IPS-NIHi11 (cell line): Measurements from ENCODE around the gene XIRP2.
A peak's percentile ranks its signal among the peaks of the same experiment; 100 is the strongest.
"Not testable (repeated sequence)": the region's sequence is repeated elsewhere in the genome, so short reads cannot be mapped to it uniquely, and the experiment has no call there.

Experiments
- DNase-seq: peaks from one replicate; pipeline ENCODE4 v3.0.0; 2012; ENCODE audit warnings: mixed read lengths, low spot score

XIRP2 gene

DNA sequence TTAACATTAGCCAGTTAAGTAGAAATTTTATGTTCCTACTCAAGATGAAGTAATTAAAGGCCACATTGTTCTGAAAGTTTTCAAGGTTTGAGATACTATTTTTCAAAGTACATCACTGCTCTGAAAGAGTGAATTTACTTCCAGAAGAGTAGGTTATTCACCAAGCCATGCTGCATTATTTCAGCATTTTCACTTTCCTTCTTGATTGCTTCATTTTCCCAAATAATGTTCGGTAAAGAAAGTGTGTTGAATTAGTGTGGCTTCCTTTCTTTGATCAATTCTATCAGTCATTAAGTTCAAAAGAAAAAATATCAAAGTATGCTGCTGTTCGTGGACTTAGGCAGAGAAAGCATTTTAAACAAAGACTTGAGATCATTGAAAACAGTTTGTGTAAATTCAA is 310.3 kb downstream of the XIRP2 start:
- no peak for DNase-seq

DNA sequence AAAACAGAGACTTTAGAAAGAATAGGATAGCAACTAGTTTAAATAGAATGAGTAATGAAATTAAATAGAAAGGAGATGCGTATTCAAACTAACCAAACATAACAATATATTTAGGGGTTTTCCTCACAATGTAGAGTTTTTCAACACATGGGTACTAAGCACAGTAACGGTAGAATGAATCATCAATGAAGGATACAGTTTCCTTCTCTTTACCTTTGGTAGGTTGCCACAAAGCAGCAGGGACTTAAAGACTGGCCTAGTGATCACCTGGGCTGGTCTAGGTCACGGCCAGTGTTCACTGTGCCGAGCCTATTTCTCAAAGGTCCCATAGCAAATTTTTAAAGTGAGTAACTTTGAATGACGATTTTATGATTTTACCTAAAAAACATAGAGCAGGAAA is 311.7 kb downstream of the XIRP2 start:
- DNase-seq, result no peak

DNA sequence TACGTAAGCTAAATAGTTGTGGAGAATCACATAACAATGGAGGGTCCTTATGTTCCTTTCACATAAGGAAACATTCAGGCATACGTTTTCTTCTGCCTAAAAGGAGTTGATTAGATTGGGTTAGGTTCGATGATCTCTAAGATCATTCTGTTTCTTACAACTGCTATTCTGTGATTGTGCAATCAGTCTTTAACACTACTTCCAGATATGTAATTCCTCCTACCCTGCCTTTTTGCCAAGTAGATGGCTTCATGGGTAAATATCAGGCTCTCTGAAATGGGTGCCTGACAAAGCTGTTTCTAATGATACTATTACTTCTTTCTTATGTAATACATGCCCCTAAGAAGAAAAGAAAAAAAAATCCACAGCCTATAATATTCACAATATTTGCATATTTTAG is 321.5 kb downstream of the XIRP2 start:
- no peak for DNase-seq

DNA sequence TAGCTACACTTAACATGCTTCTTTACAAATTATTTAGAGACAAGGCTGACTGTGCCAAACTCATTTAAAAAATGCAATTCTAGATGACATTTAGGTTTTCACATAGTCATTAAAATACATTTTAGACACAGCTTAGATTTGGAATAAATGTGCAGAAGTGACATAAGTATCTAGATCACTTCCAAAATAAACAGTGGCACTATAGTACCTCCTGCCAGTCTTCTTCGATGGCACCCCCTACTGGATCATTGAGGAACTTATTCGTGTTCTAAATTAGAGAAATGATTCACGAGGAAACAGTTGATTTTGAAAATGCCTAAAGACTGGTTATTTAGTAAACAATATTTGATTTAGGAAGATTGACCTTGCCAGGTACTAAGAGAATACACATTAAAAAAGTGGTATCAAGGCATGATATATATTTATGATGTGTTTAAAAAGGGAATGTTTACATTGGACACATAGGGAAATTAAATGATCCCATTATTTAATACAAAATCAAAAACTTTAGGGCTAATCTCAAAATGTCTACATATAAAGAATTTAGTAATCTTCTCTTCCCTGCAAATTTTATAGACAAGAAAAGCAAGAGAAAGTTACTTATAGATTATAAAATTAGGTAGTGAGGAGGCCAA is 323.9 kb downstream of the XIRP2 start:
- DNase-seq, result peak; percentile 50

DNA sequence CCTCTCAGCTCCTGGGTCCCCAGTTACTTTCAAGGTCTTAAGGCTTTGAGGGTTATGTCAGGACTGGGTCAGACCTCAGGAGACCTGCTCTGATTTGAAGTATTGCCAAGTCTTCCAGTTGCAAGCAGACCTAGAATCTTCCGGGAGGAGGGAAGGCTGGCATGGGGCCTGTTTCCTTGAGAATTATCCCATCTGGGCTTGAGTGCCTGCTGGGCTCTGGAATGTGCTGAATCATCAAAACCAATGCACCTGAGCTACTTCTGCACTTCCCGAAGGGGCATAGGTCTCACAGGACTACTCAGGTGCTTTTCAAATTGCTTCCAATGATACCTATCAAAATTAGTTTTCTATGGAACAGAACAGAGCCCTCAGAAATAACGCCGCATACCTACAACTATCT is 327.3 kb downstream of the XIRP2 start:
- DNase-seq, result peak; percentile 21

DNA sequence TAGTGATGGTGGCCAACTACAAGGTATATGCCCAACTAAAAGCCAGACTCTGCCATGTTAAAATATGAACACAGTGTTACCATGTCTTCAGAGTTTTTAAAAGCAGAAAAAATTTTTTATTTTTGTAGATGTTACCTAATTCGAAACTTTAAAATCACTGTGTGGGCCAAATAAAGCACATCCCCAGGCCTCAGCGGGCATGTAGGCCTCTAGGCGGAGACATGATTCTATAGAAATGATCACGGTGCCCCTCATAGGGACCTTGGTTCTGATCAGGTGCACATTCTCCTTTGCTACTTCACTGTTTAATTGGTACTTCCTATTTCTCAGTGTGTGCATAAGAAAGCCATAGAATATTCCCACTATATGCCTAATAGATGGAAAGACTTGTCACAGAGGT is 349.2 kb downstream of the XIRP2 start:
- peak; percentile 17 for DNase-seq

DNA sequence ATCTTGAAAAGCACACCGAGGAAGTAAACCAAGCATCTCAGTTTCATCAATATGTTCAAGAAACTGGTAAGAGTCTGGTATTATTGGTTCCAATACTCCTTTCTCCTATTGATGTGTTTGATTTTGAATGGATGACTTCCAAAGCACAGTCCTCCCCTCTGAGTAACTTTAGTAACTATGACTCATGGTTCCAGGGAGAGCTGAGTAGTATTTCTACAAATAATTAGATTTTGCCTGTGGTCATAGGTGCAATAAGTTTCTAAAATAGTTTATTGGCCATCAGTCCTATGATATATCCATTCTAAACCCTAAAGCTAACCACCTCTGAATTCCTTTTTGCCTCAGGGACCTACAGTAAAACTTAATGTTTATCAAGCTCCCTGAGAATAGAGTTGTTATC is 352.4 kb downstream of the XIRP2 start:
- no peak for DNase-seq

DNA sequence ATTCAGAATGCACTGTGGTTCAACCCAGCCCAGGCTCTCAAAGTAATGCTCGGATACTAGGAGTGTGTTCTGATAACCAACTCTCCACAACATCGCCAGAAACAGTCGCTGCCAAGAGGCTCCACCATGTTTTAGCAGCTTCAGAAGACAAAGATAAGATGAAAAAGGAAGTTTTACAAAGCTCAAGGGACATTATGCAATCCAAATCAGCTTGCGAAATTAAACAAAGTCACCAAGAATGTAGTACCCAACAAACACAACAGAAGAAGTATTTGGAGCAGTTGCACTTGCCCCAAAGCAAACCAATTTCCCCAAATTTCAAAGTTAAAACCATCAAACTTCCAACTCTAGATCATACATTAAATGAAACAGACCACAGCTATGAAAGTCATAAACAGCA is 360.9 kb downstream of the XIRP2 start:
- DNase-seq, result no peak

DNA sequence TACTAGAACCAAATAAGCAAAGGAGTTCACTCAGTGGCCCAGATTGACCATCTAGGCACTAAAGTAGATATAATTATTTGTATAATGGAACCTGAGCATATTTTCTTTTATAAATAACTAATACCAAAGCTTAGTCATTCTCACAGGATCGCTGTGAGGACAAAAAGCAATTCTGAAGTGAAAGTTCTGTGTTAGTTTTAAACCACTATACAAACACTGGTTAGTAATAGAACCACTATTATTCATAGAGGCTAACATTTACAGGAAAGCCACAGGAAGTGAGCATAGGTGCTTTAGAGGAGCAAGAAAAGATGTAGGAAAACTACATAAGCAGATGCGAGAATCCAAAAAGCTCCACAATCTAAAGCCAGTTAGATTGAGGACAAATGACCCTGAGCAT is 364.7 kb downstream of the XIRP2 start:
- DNase-seq, result no peak

DNA sequence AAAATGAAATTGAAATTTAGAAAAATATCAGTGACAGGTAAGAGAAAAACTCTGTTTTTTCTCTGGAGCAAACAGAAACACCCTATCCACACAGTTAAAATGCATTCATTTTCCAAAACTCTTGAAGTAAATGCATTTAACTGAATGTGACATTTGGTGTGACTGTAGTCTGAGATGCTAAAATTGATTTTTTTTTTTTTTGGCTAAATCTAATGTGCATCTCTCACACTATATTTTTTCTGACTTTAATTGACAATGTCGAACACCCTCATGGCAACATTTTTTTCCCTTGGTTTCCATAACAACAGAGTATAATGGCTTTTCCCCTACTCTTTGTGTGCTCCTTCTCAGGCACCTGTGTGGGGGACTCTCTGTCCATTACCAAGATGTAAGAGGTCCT is 366.4 kb downstream of the XIRP2 start:
- no peak for DNase-seq

DNA sequence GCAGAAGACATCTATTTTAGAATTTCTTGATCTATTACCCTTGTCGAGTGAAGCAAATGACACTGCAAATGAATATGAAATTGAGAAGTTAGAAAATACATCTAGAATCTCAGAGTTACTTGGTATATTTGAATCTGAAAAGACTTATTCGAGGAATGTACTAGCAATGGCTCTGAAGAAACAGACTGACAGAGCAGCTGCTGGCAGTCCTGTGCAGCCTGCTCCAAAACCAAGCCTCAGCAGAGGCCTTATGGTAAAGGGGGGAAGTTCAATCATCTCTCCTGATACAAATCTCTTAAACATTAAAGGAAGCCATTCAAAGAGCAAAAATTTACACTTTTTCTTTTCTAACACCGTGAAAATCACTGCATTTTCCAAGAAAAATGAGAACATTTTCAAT is 370.4 kb downstream of the XIRP2 start:
- DNase-seq, result no peak

DNA sequence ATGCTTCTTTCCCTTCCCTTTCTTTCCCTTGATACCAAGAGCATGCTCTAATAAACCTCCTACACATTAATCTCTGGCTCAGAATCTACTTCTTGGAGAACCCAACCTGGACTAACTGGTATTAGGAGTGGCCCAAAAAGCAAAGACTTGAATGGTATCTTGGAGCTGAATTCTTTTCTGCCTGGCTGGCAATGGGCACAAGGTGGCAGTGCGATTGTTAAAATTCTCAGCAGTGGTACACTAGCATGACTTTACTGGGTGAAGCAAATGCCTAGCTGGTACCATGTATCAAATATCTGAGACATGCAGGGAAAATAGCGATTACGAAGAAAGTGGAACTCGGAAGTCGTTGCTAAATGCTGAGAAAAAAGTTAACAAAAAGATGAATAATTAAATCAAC is 376.1 kb downstream of the XIRP2 start:
- DNase-seq, result peak; percentile 34

DNA sequence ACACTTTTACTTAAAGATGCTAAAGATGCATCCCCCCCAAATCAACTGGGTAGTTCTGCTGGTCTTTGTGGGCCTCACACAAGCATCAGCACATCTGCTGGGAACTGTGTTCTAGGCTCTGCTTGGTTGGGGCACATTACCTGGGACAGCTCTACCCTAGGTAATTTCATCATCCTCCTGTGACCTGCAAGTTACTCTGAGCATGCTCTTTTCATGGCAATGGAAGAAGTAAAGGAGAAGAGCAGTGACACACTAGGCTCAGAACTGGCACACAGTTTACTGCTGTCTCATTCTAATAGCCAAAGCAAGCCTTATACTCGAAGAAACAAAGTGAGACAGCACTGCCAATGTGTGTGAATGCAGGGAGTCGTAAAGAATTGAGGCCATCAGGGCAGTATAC is 376.7 kb downstream of the XIRP2 start:
- DNase-seq, result no peak

DNA sequence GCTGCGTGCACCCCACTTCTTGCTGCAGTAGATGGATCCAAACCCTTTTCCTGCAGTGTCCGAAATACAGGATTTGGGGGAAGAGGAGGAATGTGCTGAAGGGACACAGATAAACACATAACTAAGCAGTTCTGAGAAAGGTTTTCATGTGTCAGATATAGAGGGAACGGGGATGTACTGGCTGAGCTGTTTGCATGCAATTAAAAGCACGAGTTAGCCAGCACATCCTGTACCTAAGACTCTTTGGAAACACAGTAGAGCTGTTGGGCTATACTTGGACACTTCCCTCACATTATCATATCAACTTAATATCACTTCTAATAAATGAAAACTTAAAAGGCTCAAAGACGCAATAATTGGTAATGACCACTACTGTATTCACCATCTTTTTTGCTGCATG is 377.4 kb downstream of the XIRP2 start:
- DNase-seq, result no peak

DNA sequence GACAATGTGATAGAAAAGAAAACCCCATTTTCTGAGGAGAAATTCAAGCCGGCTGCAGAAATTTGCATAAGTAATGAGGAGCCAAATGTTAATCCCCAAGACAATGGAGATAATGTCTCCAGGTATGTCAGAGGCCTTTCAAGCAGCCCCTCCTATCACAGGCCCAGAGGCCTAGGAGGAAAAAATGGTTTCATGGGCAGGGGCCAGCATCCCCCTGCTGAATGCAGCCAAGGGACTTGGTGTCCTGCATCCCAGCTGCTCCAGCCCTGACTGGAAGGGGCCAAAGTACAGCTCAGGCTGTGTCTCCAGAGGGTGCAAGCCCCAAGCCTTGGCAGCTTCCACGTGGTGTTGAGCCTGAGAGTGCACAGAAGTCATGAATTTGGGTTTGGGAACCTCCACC is 380.0 kb downstream of the XIRP2 start:
- not testable (repeated sequence) for DNase-seq

DNA sequence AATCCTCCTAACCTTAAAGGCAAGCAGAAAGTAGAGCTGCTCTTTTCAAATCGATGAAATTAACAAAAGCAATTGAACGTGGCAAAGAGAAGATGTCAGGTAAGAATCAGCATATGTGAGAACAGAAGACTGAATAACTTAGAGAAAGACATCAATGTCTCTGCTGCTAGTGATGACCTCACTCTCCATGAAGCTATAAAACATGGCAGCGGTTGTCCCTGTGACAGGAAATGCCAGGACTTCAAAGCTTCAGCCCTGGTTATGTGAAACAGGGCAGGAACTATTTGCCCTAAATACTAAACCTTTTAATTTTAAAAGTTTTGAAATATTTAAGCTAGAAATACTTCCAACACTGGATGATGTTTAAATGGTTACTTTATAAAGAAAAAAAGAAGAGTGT is 383.7 kb downstream of the XIRP2 start:
- peak; percentile 12 for DNase-seq

DNA sequence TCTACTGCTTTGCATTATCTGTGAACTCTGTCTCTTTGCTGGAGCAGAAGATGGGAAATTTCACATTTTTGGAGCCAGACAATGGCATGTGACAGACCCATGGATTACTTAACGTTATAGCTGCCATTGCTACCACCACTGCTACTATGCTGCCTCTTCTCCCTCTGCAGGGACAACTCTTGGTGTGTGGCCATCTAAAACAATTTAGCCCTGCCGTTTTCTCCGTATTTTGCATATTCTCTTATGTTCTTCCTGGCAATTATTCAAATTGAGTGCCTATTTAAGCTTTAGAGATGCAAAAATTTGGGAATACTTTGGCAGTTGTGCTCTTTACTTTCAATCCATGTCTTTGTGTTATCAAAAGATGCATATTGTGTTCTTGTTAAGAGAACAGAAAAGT is 386.8 kb downstream of the XIRP2 start:
- peak; percentile 18 for DNase-seq

DNA sequence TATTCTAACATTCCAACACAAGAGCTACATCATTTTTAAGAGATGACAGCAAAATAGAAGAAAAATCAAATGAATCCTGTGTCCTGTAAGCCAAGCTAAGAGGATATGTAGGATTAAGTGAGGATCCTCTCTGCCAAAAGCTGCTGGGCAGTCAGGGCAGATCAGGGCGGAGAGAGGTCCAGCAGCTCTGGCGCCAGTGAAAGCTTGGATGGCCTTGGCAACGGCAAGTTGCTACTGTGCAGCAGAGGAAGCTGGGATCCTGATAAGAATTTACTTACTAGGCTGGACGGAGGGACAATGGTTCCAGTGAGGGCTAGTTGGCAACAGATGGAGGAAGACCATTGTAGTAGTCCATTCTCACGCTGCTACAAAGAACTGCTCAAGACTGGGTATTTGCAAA is 391.5 kb downstream of the XIRP2 start:
- DNase-seq, result no peak

DNA sequence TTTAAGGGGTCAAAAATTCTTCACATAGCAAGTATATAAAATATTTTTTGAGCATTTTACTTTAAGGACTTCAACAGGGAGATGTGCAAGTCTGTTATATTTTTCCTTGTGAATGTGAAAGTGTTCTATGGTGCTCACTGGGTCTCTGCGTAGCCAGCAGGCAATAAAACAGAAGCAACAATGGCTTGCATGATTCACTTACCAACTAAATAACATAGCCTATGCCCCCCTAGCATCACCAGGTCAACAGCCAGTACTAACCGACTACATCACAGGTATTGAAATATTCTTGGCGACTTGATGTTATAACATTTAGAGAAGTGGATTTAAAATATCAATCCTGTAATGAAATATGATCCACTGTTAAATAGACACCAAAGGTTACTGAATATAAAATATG is 398.9 kb downstream of the XIRP2 start:
- no peak for DNase-seq

DNA sequence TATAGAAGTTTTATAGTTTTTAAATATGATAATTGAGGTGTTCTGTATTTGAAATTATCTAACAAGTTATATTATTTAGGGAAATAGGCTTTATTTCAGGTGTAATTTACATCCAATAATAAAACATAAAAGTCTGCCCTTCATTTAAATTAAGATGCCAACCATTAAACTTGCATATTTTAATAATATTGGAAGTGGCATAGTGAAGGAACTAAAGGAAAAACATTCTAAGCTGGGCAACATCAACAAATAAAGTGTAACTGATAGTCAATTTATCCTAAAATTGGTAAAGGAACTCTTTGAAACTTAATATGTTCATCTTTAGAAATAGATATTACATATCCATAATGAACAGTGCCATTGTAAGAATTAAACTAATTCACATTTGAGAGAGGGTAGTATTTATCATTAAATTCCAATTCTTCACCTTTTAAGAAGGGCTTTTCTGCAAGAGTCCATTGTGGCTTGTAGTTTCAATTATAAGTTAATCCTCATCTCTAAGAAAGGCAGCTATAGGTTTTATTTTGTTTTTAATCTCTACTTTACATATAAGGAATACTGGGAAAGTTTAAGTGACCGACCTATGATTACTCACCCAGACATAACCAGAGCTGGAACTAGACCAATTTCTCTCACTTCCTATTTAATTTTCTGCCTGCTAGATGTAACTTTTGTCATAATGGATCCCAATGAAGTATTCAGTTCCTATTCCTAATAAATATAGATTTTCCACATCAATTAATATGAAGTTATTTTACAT is 401.6 kb downstream of the XIRP2 start:
- no peak for DNase-seq

DNA sequence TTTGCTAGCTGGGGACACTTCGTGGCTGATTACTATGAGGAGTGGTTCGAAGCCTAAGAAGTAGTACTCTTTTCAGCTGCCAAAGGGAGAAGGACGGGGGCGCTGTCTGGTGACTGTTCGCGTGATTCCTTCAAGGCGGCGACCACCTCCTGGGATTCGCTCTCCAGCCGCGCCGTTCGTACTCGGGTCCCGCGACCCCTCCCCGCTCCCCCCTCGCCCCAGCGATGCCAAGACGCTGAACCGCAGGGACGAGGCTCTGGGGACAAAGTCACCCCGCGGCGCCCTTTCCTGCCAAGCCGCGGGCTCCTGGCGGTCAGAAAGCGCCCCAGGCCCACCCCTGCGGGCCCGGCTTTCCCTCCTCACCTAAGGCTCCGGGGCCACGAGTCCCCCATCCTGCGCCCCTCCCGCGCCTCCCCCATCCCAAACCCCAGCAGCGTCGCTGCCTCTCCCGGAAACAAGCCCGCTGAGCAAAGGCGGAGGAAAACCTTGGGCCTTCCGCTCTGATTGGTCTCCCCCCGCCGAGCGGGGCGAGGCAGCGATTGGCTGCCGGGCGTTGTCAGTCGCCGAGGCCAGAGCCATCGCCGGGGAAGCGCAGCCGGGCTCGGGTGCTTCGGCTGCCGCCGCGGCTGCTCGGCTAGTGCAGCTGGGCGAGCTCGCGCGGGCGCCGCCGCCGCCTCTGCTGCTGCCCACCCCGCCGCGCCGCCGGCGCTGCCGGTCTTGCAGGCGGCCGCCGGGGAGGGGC is 404.3 kb downstream of the XIRP2 start, which contains the start of gene B3GALT1:
Gene B3GALT1, plus strand, starts transcription at position 572 of the 742 bp plus-strand sequence.
- DNase-seq, result peak; percentile 98

DNA sequence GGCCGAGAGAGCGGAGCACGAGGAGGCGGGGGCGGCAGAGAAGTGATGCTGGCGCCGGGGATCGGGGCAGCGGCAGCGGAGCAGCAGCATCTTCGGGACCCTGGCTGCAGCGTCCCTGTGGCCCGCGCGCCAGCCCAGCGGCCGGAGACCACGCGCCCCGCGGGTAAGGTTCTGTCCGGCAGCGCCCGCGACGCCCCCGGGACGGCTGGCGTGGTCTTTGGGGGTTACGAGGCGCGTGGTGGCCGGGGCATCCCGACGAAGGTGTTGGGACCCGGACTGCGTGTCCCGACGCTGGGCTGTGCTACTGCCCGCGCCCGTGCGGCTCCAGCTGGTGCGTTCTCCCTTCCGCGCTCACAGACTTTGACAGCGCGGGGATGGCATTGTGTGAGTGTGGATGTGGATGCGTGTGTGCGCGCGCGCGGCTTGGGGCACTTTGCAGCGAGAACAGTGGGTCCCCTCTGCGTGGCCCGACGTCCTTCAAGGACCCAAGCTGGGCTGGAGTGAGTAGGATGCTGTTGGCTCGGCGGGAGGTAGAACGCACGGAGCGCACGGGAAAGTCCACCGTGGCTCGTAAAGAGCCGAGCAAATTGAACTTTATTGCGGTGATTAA is 405.0 kb downstream of the XIRP2 start:
- no peak for DNase-seq
